Activated CD4-positive, alpha-beta T cell treated with anti-CD3 and anti-CD28 coated beads, Interleukin-2, amount 50 U/mL, for 16 hours (primary cell): Measurements from ENCODE around the gene PRR20E.
"Not testable (repeated sequence)": the region's sequence is repeated elsewhere in the genome, so short reads cannot be mapped to it uniquely, and the experiment has no call there.

Experiments used
- DNase-seq: peaks from one replicate; pipeline ENCODE4 v3.0.0-alpha.2; 2020

The PRR20E gene

GRCh38 chr13:57166897-57167296 is at the start of gene PRR20E:
TSS of gene PRR20E (plus strand) at chr13:57167197. CDS start at chr13:57167584, 387 bp downstream.
- DNase-seq: not testable (repeated sequence)

- no peak for DNase-seq
Observed at GRCh38 chr13:57123681-57124080, 43.3 kb upstream of the PRR20E start.

GRCh38 chr13:57128909-57129308 is 38.1 kb upstream of the PRR20E start:
- no peak for DNase-seq

- DNase-seq: no peak
Observed at GRCh38 chr13:57136093-57136492, 30.9 kb upstream of the PRR20E start.

GRCh38 chr13:57137585-57137984 is 29.4 kb upstream of the PRR20E start:
- no peak for DNase-seq

GRCh38 chr13:57138988-57139387 is 28.0 kb upstream of the PRR20E start:
- DNase-seq: no peak

- DNase-seq: not testable (repeated sequence)
Observed at GRCh38 chr13:57139781-57140180, 27.2 kb upstream of the PRR20E start.

GRCh38 chr13:57140235-57140968 is 26.6 kb upstream of the PRR20E start, which contains the start of gene PRR20A:
TSS of gene PRR20A (plus strand) at chr13:57140918. CDS start at chr13:57141305, 387 bp downstream.
- DNase-seq: not testable (repeated sequence)

- DNase-seq: not testable (repeated sequence)
Observed at GRCh38 chr13:57147188-57147587, 19.8 kb upstream of the PRR20E start, which contains the start of gene PRR20B. TSS of gene PRR20B (plus strand) at chr13:57147488. CDS start at chr13:57147875, 387 bp downstream.

GRCh38 chr13:57148106-57148505 is 18.9 kb upstream of the PRR20E start:
- DNase-seq: not testable (repeated sequence)

GRCh38 chr13:57153761-57154160 is 13.2 kb upstream of the PRR20E start, which contains the start of gene PRR20C:
TSS of gene PRR20C (plus strand) at chr13:57154061. CDS start at chr13:57154448, 387 bp downstream.
- not testable (repeated sequence) for DNase-seq

GRCh38 chr13:57160332-57160731 is 6.7 kb upstream of the PRR20E start, which contains the start of gene PRR20D:
TSS of gene PRR20D (plus strand) at chr13:57160632. CDS start at chr13:57161019, 387 bp downstream.
- DNase-seq: not testable (repeated sequence)

GRCh38 chr13:57191667-57192066 is 24.7 kb downstream of the PRR20E start:
- DNase-seq: no peak

GRCh38 chr13:57212989-57213388 is 46.0 kb downstream of the PRR20E start:
- DNase-seq: no peak
